8988T (cell line): ENCODE data around the gene TSPAN5.

Source experiments
- DNase-seq: peaks from one replicate; pipeline ENCODE4 v3.0.0; 2011

TSPAN5 gene

DNA sequence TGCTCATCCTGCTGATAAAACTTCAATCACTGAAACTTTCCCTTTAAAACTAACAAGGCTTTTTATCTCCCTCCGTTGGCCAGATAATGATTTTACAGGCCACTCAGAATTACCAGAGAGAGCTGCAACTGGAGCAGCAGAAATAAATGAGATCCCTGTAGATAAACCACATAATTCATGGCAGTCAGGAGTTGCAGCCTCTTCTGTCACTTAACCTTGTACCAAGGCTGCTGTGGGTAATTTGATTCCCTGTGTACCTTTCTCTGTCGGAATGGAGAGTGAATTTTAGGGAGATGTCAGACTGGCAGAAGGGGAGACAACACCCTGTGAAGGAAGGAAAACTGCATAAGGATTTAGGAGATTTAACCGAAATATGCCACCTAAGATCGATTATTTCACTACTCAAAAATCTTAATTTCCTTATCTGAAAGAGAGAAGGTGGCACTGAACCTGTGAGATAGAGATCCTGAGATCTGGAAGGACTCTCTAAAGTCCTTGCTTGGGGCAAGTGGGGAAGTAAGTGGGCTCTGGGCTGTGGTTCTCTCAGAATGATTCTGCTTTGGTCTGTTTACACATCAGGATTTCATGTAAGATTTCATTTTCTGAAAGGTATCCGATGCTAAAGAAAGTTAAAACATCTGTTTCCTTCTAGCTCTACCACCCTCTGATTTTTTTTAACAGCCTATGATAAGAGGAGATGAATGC, 14.3 kb upstream of the TSPAN5 start:
- no peak for DNase-seq

DNA sequence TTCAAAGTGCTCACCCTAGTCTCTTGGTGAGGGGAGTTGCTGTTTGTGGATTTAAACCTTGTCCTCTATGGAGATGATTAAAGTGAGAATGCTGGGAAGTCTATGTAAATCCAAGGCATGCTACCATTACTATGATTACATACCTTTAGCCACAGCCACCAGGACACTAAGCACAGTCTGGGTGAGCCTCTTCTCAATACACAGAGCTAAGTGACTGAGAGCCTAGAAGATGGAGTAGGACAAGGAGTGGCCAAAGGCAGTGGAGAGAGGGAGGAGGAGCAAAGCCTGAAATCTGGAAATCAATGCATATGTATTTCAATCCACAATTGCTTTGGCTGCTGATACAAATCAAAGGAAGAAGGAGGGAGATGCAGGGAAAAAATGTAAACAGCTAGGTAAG, 12.7 kb upstream of the TSPAN5 start:
- no peak for DNase-seq

- no peak for DNase-seq
Observed at GRCh38 chr4:98670186-98670585, 11.8 kb upstream of the TSPAN5 start.

- no peak for DNase-seq
Observed at GRCh38 chr4:98669577-98669976, 11.2 kb upstream of the TSPAN5 start.

GRCh38 chr4:98664959-98665358, 6.5 kb upstream of the TSPAN5 start:
- no peak for DNase-seq

DNA sequence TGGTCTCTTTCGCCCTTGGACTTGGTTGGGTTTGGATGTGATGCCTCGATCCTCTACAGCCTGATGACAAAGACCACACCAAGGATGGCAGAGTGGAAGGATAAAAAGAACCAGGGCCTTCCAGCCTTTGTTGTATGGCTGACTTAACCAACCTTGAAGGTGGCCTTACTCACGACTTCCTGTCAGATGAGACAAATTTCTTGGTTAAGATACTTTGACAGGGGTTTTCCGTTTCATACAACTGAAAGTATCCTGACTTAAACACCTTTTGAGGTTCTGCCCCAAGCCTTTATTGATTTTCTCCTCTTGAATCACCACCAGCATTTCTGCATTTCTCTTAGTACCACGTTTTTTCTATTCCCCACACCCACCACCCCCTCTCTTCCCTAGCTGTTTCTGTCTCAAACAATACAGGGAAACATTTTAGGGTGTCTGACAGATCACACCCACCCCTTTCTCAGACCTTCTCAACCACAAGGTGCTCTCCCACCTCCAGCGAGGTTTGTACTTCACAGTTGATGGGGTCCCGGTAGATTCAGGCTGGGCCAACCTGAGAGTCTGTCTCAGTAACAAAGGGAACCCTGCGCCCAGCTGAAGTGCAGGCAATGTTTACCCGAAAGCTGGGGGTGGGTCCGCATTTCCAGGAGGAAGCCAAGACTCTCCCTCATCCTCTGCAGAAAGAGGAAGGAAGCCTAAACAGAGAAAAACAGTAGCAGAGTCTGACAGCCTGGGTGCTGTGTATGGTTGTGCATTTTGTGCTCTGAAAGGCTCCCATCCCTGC, 5.0 kb upstream of the TSPAN5 start:
- DNase-seq: no peak

- no peak for DNase-seq
Observed at GRCh38 chr4:98662626-98663225, 4.3 kb upstream of the TSPAN5 start.

- no peak for DNase-seq
Observed at GRCh38 chr4:98662055-98662453, 3.6 kb upstream of the TSPAN5 start.

- no peak for DNase-seq
Observed at GRCh38 chr4:98661371-98662054, 3.1 kb upstream of the TSPAN5 start.

DNA sequence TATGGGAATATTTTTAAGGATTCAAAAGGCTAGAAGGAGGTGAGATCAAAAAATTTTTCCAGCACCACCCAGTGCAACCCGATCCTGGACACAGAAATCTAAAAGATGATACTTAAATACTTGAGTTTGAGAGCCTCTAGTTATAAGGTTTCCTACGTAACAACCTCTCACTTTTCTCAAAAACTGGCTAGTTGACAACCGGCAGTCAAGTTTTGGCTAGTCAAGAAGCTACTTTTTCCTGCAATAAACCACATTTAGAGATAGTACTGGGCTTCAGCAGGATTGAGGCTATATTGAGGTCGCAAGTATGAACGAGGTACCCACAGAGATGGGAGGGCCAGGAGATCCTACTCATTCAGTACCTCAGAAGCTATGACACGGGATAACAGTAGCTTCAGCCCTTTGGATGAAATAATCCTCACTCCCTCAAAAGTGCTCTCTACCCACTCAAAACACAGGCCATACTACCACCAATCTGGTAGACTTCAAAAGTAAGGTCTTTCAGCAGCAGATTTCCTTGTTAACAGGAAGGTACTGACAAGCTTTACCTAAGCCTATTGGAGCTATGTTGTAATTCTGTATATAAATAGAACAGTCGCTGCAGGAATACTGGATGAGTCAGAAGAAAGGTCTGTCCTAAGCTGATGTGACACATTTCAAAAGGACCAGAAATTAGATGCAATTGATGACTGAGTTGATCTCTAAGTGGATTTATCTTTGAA, 1.5 kb upstream of the TSPAN5 start:
- DNase-seq: no peak

GRCh38 chr4:98659106-98659592, 738 bp upstream of the TSPAN5 start:
- peak; percentile 38 for DNase-seq

DNA sequence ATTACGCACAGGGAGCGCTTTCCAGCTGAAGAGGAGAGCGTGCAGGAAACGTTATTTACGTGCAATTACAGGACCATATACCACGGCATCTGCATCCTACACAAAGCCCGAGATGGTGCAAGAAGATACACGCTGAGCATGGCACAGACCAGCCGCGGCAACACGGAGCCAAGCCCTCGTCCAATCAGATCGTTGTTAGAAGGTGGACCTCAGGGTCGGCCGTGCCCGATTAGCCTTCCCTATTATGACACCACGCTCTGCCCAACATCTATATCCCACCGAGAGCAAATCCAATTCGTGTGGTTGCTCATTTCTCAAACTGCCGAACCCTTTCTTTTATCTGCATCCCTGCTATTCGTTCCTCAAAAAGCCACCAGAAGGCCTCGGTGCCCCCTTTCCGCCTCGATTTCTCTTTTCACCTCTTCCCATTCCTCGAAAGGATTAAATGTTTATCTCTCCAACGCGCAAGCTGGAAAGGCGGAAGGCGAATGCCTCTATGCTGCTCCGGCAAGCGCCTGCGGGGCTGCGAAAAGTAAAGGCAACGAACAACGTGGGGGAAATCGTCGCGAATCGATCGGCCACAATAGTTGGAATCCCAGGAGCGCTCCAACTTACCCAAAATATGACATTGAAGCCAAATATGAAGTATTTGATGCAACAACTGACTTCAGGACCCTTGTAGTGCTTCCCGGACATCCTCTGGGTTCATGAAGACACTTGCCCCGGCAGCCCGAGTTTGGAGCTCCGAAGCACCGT, 702 bp downstream of the TSPAN5 start:
- peak; percentile 60 for DNase-seq

- DNase-seq: no peak
Observed at GRCh38 chr4:98656886-98657285, 1.5 kb downstream of the TSPAN5 start.

DNA sequence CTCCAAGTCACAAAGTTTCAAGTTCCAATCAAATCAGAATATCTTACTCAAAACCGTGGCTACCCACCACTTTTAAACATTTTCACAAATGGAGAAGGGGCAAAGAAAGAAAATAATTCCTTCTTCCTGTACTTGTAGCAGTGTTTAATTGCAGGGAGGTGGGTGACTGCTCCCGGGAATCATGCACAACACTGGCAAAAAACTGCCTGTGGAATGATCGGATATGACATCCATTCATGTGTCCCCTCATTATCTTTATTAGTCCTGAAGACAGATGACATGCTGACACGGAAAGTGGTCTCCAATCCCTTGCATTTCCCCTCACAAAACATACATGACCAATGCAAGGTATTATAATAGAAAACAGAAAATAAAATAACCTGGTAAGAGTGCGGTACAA, 2.0 kb downstream of the TSPAN5 start:
- DNase-seq: no peak

DNA sequence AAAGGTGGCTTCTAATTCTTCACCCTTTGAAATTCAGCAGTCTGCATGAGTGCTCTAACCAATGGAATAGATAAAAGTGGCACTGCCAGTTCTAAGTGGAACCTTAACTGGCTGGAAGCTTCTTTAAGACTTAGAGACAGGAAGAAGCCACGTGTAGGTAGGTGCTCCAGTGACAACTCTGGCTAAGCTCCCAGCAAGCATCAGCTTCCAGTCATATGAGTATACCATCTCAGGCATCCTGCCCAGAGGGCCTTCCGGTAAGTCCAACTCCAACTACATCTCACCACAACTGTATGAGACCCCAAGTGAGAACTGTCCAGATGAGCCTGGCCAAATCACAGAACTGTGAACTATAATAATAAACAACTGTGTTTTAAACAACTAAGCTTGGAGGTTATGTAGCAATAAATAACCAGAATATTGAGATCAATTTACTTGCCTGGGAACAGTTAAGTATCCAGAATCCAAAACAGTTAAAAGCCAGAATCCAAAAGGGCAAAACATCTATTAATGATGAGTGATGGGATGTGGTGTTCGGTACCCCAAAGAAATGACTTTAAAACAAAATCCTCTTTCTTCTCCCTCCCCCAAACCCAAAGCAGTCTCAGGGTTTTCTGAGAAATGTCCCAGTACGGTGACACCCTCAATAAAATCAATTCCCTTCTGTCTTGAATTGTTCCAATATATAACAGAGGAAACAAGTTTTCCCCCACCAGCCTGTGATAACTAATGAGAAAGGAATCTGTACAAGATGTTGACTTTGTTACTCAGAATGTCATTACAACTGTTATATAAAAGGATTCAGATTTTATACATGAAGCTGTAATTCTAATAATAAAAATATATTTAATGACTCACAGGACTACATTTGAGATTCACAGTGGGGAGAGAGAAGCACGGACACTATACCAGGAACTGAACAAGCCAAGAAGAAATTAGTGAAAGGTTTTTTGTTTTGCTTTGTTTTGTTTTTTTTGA, 4.2 kb downstream of the TSPAN5 start:
- no peak for DNase-seq

GRCh38 chr4:98652996-98653395, 5.4 kb downstream of the TSPAN5 start:
- DNase-seq: no peak

- no peak for DNase-seq
Observed at GRCh38 chr4:98648602-98649001, 9.8 kb downstream of the TSPAN5 start.

DNA sequence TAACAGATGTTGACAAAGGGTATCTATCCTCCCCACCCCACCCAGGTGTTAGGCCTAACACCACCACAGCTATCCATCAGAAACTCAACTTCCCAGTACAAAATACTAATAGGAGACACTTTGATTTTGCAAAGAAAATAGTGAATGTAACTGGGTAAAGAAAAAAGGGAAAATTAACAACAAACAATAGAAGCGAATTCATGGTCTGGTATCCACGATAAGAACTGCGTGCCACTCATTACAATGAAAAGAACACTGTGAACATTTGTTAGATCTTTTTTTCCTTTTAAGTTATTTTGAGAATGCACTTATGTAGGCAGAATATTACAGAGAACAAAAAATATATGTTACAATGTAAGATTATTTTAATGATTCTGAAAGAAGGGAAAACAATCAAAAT, 12.0 kb downstream of the TSPAN5 start:
- no peak for DNase-seq

DNA sequence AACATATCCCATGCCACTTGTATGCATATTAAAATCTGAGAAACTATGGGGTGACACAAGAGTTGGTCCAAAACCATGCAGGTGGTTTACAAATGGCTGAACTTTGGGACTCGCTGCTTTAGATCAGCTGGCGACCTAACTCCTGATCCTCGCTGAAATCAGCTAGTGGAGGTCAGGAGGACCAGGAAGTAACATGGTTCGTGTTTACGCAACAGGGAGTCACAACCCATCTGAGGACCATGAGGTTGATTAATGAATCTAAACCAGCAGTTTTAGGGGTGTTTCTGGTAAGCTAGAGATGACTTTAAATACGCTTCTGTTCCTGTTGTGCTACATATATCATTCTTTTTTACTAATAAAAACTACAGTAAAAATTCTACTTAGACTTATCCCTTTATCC, 12.9 kb downstream of the TSPAN5 start:
- DNase-seq: no peak

GRCh38 chr4:98643755-98644154, 14.7 kb downstream of the TSPAN5 start:
- no peak for DNase-seq

- DNase-seq: no peak
Observed at GRCh38 chr4:98642991-98643426, 15.4 kb downstream of the TSPAN5 start.
